ENCODE measurements around the gene FSCB.

DNA sequence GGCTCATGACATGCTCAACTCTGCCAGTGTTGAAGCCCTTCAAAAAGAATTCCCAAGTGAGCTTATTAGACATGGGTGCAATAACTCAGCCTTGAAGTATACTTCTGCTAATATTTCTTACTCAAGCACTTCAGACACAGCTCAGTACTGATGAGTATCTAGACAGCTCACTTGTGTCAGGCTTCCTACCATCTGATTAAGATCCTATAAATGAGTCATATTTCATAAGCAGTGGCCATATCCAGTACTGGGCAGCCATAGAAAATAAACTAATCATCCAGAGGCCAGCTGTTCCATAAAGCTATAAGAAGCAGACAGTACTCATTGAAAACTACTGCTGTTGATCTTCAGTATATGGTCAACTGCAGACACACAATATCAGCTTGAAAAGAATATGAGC is 12.9 kb downstream of the FSCB start:
- TF ChIP-seq, protein P1, sequence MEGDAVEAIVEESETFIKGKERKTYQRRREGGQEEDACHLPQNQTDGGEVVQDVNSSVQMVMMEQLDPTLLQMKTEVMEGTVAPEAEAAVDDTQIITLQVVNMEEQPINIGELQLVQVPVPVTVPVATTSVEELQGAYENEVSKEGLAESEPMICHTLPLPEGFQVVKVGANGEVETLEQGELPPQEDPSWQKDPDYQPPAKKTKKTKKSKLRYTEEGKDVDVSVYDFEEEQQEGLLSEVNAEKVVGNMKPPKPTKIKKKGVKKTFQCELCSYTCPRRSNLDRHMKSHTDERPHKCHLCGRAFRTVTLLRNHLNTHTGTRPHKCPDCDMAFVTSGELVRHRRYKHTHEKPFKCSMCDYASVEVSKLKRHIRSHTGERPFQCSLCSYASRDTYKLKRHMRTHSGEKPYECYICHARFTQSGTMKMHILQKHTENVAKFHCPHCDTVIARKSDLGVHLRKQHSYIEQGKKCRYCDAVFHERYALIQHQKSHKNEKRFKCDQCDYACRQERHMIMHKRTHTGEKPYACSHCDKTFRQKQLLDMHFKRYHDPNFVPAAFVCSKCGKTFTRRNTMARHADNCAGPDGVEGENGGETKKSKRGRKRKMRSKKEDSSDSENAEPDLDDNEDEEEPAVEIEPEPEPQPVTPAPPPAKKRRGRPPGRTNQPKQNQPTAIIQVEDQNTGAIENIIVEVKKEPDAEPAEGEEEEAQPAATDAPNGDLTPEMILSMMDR (IDR thresholded peaks at IDR 0.05; ENCODE audit: poor library complexity), result no peak
- TF ChIP-seq EZH2 (IDR thresholded peaks at IDR 0.05; ENCODE audit: borderline replicate concordance), result no peak
